Vagina (tissue), 2 donors: ENCODE data around the gene CHST10.

ENCODE experiments used
- POLR2A ChIP-seq, 2 donors: fragments of 450-650 bp; IDR thresholded peaks; one replicate each; pipeline ENCODE4 v1.6.1; 2017; ENCODE audit warnings: antibody characterized with exemption in 2 of 2, mild to moderate bottlenecking in 2 of 2, moderate library complexity in 2 of 2
- POLR2AphosphoS5 ChIP-seq, 2 donors: sonication (generic); formaldehyde crosslinking; IDR thresholded peaks; one replicate each; pipeline ENCODE4 v1.9.0; 2017; ENCODE audit warnings: antibody characterized with exemption in 2 of 2, mild to moderate bottlenecking in 2 of 2, low read depth in 1 of 2; ENCODE audit not compliant: insufficient read depth in 1 of 2
- TF ChIP-seq, protein P1 (sequence below), 3 experiments: fragments of 450-650 bp in 2 of 3; fragments of 200-600 bp in 1 of 3; sonication (generic) in 1 of 3; IDR thresholded peaks; one replicate each; pipeline ENCODE4 v1.5.1; 2017 to 2019; ENCODE audit warnings: antibody characterized with exemption in 3 of 3, mild to moderate bottlenecking in 2 of 3, moderate library complexity in 2 of 3

DNA sequence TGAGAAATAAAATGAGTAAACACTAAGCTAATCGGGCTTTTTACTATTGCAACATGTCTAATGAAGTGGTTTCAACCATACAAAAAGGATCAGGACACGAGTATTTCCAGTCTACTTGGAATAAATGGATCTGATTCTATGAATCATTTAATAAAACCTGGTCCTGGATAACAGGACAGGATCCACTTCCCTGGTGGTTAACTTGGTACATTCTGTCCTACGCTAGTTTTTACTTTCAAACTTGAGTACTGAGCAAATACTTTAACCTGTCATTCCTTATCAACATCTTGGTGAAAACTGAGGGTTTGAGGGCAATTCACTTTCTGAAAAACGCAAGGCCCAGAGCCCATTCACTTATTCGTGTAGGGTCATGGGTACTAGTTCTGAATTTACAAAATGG lies 33.5 kb downstream of the CHST10 start:
- TF ChIP-seq POLR2A (IDR thresholded peaks at IDR 0.05) (no peak), POLR2AphosphoS5 (IDR thresholded peaks at IDR 0.05; ENCODE audit: insufficient read depth in 1 of 2, low read depth in 1 of 2) (no peak)
- TF ChIP-seq, protein P1, sequence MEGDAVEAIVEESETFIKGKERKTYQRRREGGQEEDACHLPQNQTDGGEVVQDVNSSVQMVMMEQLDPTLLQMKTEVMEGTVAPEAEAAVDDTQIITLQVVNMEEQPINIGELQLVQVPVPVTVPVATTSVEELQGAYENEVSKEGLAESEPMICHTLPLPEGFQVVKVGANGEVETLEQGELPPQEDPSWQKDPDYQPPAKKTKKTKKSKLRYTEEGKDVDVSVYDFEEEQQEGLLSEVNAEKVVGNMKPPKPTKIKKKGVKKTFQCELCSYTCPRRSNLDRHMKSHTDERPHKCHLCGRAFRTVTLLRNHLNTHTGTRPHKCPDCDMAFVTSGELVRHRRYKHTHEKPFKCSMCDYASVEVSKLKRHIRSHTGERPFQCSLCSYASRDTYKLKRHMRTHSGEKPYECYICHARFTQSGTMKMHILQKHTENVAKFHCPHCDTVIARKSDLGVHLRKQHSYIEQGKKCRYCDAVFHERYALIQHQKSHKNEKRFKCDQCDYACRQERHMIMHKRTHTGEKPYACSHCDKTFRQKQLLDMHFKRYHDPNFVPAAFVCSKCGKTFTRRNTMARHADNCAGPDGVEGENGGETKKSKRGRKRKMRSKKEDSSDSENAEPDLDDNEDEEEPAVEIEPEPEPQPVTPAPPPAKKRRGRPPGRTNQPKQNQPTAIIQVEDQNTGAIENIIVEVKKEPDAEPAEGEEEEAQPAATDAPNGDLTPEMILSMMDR (IDR thresholded peaks at IDR 0.05), result no peak
